ENCODE results near the gene C3orf22. TPM values are rescaled to one million over a fixed set of nuclear protein-coding genes. Genes with fewer than 3 reads are reported as not detected.

C3orf22 gene
- total and polyA plus RNA-seq, 2 experiments from 2014 or later = not detected

- Histone ChIP-seq H3K79me2 (ENCODE audit: insufficient read depth) (no peaks in the 10 kb centered on the region), H3K9me3 (ENCODE audit: low read depth) (no peaks in the 10 kb centered on the region), H2AFZ (no peak overlapping the region), H3K36me3 (ENCODE audit: low read depth) (no peaks in the 10 kb centered on the region), H3K4me2 (ENCODE audit: unreplicated experiment) (no peak overlapping the region), H3K27me3 (replicated peaks; ENCODE audit: insufficient read depth) (peaks cover 3% of the 10 kb centered on the region; the same call in 1 of the 2 replicates), H4K20me1 (ENCODE audit: insufficient read depth) (no peaks in the 10 kb centered on the region), H3K4me3 (no peak overlapping the region), H3K4me1 (ENCODE audit: insufficient read depth) (no peaks in the 10 kb centered on the region), H3K9ac (no peak overlapping the region), H3K27ac (no peak overlapping the region), H3K9me2 (ENCODE audit: insufficient read depth) (no peaks in the 10 kb centered on the region), H3F3A (ENCODE audit: insufficient read depth) (0 out of 2 replicates have a peak, but pooled peaks cover 12% of the 10 kb centered on the region)
- 41 to 46% methylated on average over 7 of the region's 7 CpGs for WGBS, 2 experiments (ENCODE audit: low coverage in 1 of 2, low lambda C conversion rate in 2 of 2, missing lambda C conversion rate in 2 of 2)
- no peak for DNase-seq
- TF ChIP-seq EZH2phosphoT487 (IDR thresholded peaks at IDR 0.05; ENCODE audit: insufficient read depth, low read depth) = no peak
- TF ChIP-seq EZH2 (IDR thresholded peaks at IDR 0.05; ENCODE audit: insufficient read depth, poor library complexity, severe bottlenecking) = no peak
- in situ Hi-C loops (cut with MboI) = no loop called here
Measured at GRCh38 chr3:126501736-126502135, 57.0 kb downstream of the C3orf22 start.

- Histone ChIP-seq H3K4me1 (ENCODE audit: insufficient read depth) (no peaks in the 10 kb centered on the region), H3K79me2 (ENCODE audit: insufficient read depth) (no peaks in the 10 kb centered on the region), H3K27me3 (replicated peaks; ENCODE audit: insufficient read depth) (peaks cover 3% of the 10 kb centered on the region; the same call in 1 of the 2 replicates), H3K36me3 (ENCODE audit: low read depth) (no peaks in the 10 kb centered on the region), H3K4me2 (ENCODE audit: unreplicated experiment) (no peak overlapping the region), H3F3A (ENCODE audit: insufficient read depth) (0 out of 2 replicates have a peak, but pooled peaks cover 12% of the 10 kb centered on the region), H3K9me3 (ENCODE audit: low read depth) (no peaks in the 10 kb centered on the region), H3K9me2 (ENCODE audit: insufficient read depth) (no peaks in the 10 kb centered on the region), H4K20me1 (ENCODE audit: insufficient read depth) (no peaks in the 10 kb centered on the region), H2AFZ (no peak overlapping the region), H3K27ac (no peak overlapping the region), H3K9ac (no peak overlapping the region), H3K4me3 (no peak overlapping the region)
- TF ChIP-seq EZH2phosphoT487 (IDR thresholded peaks at IDR 0.05; ENCODE audit: insufficient read depth, low read depth) (no peak), EZH2 (IDR thresholded peaks at IDR 0.05; ENCODE audit: insufficient read depth, poor library complexity, severe bottlenecking) (no peak)
- in situ Hi-C loops (cut with MboI) = no loop called here
- WGBS, 2 experiments (ENCODE audit: low coverage in 1 of 2, low lambda C conversion rate in 2 of 2, missing lambda C conversion rate in 2 of 2) = 50 to 51% methylated on average over 5 of the region's 5 CpGs
- no peak for DNase-seq
Measured at GRCh38 chr3:126501054-126501453, 57.7 kb downstream of the C3orf22 start.

GRCh38 chr3:126500016-126500415 is 58.7 kb downstream of the C3orf22 start:
- no peak overlapping the region for H3K9ac ChIP-seq
- 71 to 72% methylated on average over 7 of the region's 7 CpGs for WGBS, 2 experiments (ENCODE audit: low coverage in 1 of 2, low lambda C conversion rate in 2 of 2, missing lambda C conversion rate in 2 of 2)
- in situ Hi-C loops (cut with MboI) = no loop called here

More at GRCh38 chr3:126500016-126500415, 58.7 kb downstream of the C3orf22 start:
- Histone ChIP-seq H3K4me3 (no peak overlapping the region), H3K79me2 (ENCODE audit: insufficient read depth) (no peaks in the 10 kb centered on the region), H3F3A (ENCODE audit: insufficient read depth) (0 out of 2 replicates have a peak, but pooled peaks cover 12% of the 10 kb centered on the region), H3K27me3 (replicated peaks; ENCODE audit: insufficient read depth) (peaks cover 3% of the 10 kb centered on the region; the same call in 1 of the 2 replicates), H4K20me1 (ENCODE audit: insufficient read depth) (no peaks in the 10 kb centered on the region), H3K27ac (no peak overlapping the region), H3K4me2 (ENCODE audit: unreplicated experiment) (no peak overlapping the region), H3K9me2 (ENCODE audit: insufficient read depth) (no peaks in the 10 kb centered on the region), H3K4me1 (ENCODE audit: insufficient read depth) (no peaks in the 10 kb centered on the region), H3K9me3 (ENCODE audit: low read depth) (no peaks in the 10 kb centered on the region), H3K36me3 (ENCODE audit: low read depth) (no peaks in the 10 kb centered on the region), H2AFZ (no peak overlapping the region)
- TF ChIP-seq EZH2phosphoT487 (IDR thresholded peaks at IDR 0.05; ENCODE audit: insufficient read depth, low read depth) (no peak), EZH2 (IDR thresholded peaks at IDR 0.05; ENCODE audit: insufficient read depth, poor library complexity, severe bottlenecking) (no peak)
- no peak for DNase-seq

Small RNA genes within 50 kb of the gene (small RNA-seq; reads per million reads assigned to genes)
- gene RNA5SP138 (ENCODE audit: low read depth, low replicate concordance) = not detected

Other genes starting within 250 kb of the C3orf22 start
- gene KLF15, start 201.5 kb downstream of the C3orf22 start, total RNA-seq (2014; rRNA removed; shearing (Covaris generic)) = 0.13 and 0.54 TPM in 2 replicates
- gene KLF15, start 201.5 kb downstream of the C3orf22 start, polyA plus RNA-seq (2016; fragmentation: Nextera tagmentation; extraction: Ambion mirVana) = 0.14 TPM in 1 of 2 replicates, not detected in the other
- not detected in 2 replicates for gene CFAP100, start 164.0 kb downstream of the C3orf22 start, total RNA-seq (2014; rRNA removed; shearing (Covaris generic))
- not detected in 2 replicates for gene CFAP100, start 164.0 kb downstream of the C3orf22 start, polyA plus RNA-seq (2016; fragmentation: Nextera tagmentation; extraction: Ambion mirVana)
- 19.2 and 20.0 TPM in 2 replicates for gene ZXDC, start 83.0 kb downstream of the C3orf22 start, total RNA-seq (2014; rRNA removed; shearing (Covaris generic))
- 4.2 and 6.1 TPM in 2 replicates for gene ZXDC, start 83.0 kb downstream of the C3orf22 start, polyA plus RNA-seq (2016; fragmentation: Nextera tagmentation; extraction: Ambion mirVana)
- not detected in 2 replicates for gene UROC1, start 41.2 kb downstream of the C3orf22 start, total RNA-seq (2014; rRNA removed; shearing (Covaris generic))
- not detected in 2 replicates for gene UROC1, start 41.2 kb downstream of the C3orf22 start, polyA plus RNA-seq (2016; fragmentation: Nextera tagmentation; extraction: Ambion mirVana)
- gene CHST13, start 34.8 kb downstream of the C3orf22 start, total RNA-seq (2014; rRNA removed; shearing (Covaris generic)) = not detected in 2 replicates
- gene CHST13, start 34.8 kb downstream of the C3orf22 start, polyA plus RNA-seq (2016; fragmentation: Nextera tagmentation; extraction: Ambion mirVana) = 0.11 TPM in 1 of 2 replicates, not detected in the other
- 15.9 and 16.2 TPM in 2 replicates for gene TXNRD3, start 96.2 kb upstream of the C3orf22 start, total RNA-seq (2014; rRNA removed; shearing (Covaris generic))
- gene TXNRD3, start 96.2 kb upstream of the C3orf22 start, polyA plus RNA-seq (2016; fragmentation: Nextera tagmentation; extraction: Ambion mirVana) = 14.7 and 15.7 TPM in 2 replicates
- gene CHCHD6, start 145.3 kb upstream of the C3orf22 start, total RNA-seq (2014; rRNA removed; shearing (Covaris generic)) = 8.9 and 15.8 TPM in 2 replicates
- gene CHCHD6, start 145.3 kb upstream of the C3orf22 start, polyA plus RNA-seq (2016; fragmentation: Nextera tagmentation; extraction: Ambion mirVana) = 19.9 and 21.4 TPM in 2 replicates